Natural killer cell (primary cell): ENCODE results near the gene TBCD. TPM values are rescaled to one million over a fixed set of nuclear protein-coding genes. Genes with fewer than 3 reads are reported as not detected.

Source experiments
- ATAC-seq, 3 donors: fragments of 150-1000 bp in 2 of 3; fragments of 200-7000 bp in 1 of 3; cut with Tn5 transposase; 1 replicate in 1 of 3; 2 replicates in 2 of 3; pipeline ENCODE4 v1.10.0; 2021; ENCODE audit warnings: mild to moderate bottlenecking in 2 of 3, moderate library complexity in 2 of 3
- DNase-seq, 2 donors: peaks; one replicate each; pipeline versions ENCODE4 v3.0.0 to v3.0.0-alpha.2; 2013 to 2021; ENCODE audit warnings: mixed read lengths in 1 of 2
- H3K27ac ChIP-seq: one replicate; pipeline ENCODE4 v1.5.1; 2013; ENCODE audit warnings: mild to moderate bottlenecking, low read length
- H3K27me3 ChIP-seq: one replicate; pipeline ENCODE4 v1.6.1; 2013; ENCODE audit warnings: low read length; ENCODE audit not compliant: control insufficient read depth, insufficient read depth
- H3K36me3 ChIP-seq: one replicate; pipeline ENCODE4 v1.6.1; 2013; ENCODE audit warnings: low read length; ENCODE audit not compliant: control insufficient read depth, insufficient read depth
- H3K4me1 ChIP-seq: one replicate; pipeline ENCODE4 v1.6.1; 2013; ENCODE audit warnings: low read length; ENCODE audit not compliant: control insufficient read depth, insufficient read depth
- H3K4me3 ChIP-seq: one replicate; pipeline ENCODE4 v1.5.1; 2013; ENCODE audit warnings: low read length
- H3K9me3 ChIP-seq: one replicate; pipeline ENCODE4 v1.6.1; 2013; ENCODE audit warnings: low read length; ENCODE audit not compliant: control insufficient read depth, insufficient read depth
- H3K27ac Mint-ChIP-seq, 2 donors: one replicate each; pipeline ENCODE4 v1.8.0; 2022; ENCODE audit warnings: mild to moderate bottlenecking in 2 of 2, mixed read lengths in 2 of 2, moderate library complexity in 1 of 2
- H3K27me3 Mint-ChIP-seq, 2 donors: one replicate each; pipeline ENCODE4 v1.8.0; 2022; ENCODE audit warnings: low read depth in 2 of 2, mixed read lengths in 2 of 2
- H3K36me3 Mint-ChIP-seq: one replicate; pipeline ENCODE4 v1.8.0; 2022; ENCODE audit warnings: mixed read lengths
- H3K4me1 Mint-ChIP-seq, 2 donors: one replicate each; pipeline ENCODE4 v1.8.0; 2022; ENCODE audit warnings: mixed read lengths in 2 of 2
- H3K4me3 Mint-ChIP-seq: one replicate; pipeline ENCODE4 v1.8.0; 2022; ENCODE audit warnings: mild to moderate bottlenecking, moderate library complexity, mixed read lengths
- H3K9me3 Mint-ChIP-seq, 2 donors: one replicate each; pipeline ENCODE4 v1.8.0; 2022; ENCODE audit warnings: mixed read lengths in 2 of 2
- WGBS: methylation state at CpG from one replicate; pipeline ENCODE4 v1.1.7; 2013; ENCODE audit warnings: missing lambda C conversion rate; ENCODE audit not compliant: insufficient coverage; 5-methylcytosine and 5-hydroxymethylcytosine counted together
- intact Hi-C: fragments of 100-400 bp; cut with micrococcal nuclease; formaldehyde crosslinking; loops from one replicate; pipeline ENCODE4 v1.14.2; 2022
- total RNA-seq, 4 donors: library from RNA; stranded (reverse); fragments of 120-200 nt in 1 of 4; gene quantifications; one replicate each; pipeline versions ENCODE4 v1.2.3 to v1.2.4, GENCODE V29; 2013 to 2022
- TF ChIP-seq, protein P1 (sequence below): fragments of 200-600 bp; IDR thresholded peaks from one replicate; pipeline ENCODE4 v1.8.0; 2022; ENCODE audit warnings: antibody characterized with exemption

The TBCD gene
- total RNA-seq, 3 donors from 2014 or later (not counting 1 experiment from before 2014, with no cell fraction given): 92.0 to 149 (median 132) TPM

GRCh38 chr17:82876602-82877379 lies 124.9 kb downstream of the TBCD start:
- Mint-ChIP-seq H3K9me3 (no peaks in the 10 kb centered on the region), H3K4me1 (peaks cover 26 to 40% of the 10 kb centered on the region in 2 donors), H3K27ac (no peak overlapping the region), H3K27me3 (peaks cover 0 to 10% of the 10 kb centered on the region in 2 donors), H3K4me3 (no peak overlapping the region), H3K36me3 (no peaks in the 10 kb centered on the region)
- Histone ChIP-seq H3K36me3 (peaks cover 5% of the 10 kb centered on the region), H3K27ac (no peak overlapping the region), H3K9me3 (no peaks in the 10 kb centered on the region), H3K27me3 (no peaks in the 10 kb centered on the region), H3K4me1 (peaks cover 50% of the 10 kb centered on the region), H3K4me3 (no peak overlapping the region)
- TF ChIP-seq, protein P1, sequence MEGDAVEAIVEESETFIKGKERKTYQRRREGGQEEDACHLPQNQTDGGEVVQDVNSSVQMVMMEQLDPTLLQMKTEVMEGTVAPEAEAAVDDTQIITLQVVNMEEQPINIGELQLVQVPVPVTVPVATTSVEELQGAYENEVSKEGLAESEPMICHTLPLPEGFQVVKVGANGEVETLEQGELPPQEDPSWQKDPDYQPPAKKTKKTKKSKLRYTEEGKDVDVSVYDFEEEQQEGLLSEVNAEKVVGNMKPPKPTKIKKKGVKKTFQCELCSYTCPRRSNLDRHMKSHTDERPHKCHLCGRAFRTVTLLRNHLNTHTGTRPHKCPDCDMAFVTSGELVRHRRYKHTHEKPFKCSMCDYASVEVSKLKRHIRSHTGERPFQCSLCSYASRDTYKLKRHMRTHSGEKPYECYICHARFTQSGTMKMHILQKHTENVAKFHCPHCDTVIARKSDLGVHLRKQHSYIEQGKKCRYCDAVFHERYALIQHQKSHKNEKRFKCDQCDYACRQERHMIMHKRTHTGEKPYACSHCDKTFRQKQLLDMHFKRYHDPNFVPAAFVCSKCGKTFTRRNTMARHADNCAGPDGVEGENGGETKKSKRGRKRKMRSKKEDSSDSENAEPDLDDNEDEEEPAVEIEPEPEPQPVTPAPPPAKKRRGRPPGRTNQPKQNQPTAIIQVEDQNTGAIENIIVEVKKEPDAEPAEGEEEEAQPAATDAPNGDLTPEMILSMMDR: no peak
- ATAC-seq (no peak), DNase-seq (no peak)
- 65% methylated on average over 13 of the region's 14 CpGs for WGBS
- intact Hi-C loops: no loop called here

DNA sequence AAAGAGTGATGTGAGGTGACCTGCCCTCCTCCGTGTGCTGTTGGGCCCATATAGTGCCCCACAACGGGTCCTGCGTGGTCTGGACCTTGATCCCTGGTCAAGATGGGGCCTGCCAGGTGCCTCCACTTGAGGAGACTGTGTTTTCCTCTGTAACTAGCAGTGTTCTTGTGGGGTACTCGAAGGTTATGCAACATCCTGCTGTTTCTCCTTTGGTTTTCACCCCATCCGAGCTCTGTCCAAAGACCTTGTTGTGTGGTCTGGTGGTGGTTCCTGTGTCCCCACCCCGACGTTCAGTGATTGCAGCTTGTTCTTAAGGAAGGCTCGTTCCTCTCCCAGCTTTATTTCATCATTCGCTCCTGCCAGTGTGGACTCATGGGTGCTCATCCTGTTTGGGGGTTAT lies 126.7 kb downstream of the TBCD start:
- no peaks in the 10 kb centered on the region for H3K9me3 ChIP-seq
- Mint-ChIP-seq H3K4me1 (peaks cover 40 to 57% of the 10 kb centered on the region in 2 donors), H3K36me3 (no peaks in the 10 kb centered on the region), H3K27me3 (peaks cover 0 to 10% of the 10 kb centered on the region in 2 donors), H3K27ac (peak overlapping the region; percentile 35 to 74), H3K4me3 (peak overlapping the region; percentile 18), H3K9me3 (no peaks in the 10 kb centered on the region)
- H3K4me1 ChIP-seq: peaks cover 56% of the 10 kb centered on the region
- TF ChIP-seq, protein P1: no peak
- H3K27ac ChIP-seq: no peak overlapping the region
- intact Hi-C loops: no loop called here
- H3K27me3 ChIP-seq: no peaks in the 10 kb centered on the region
- ATAC-seq: no peak
- no peaks in the 10 kb centered on the region for H3K36me3 ChIP-seq
- no peak for DNase-seq
- 28% methylated on average over 7 of the region's 9 CpGs for WGBS
- no peak overlapping the region for H3K4me3 ChIP-seq

DNA sequence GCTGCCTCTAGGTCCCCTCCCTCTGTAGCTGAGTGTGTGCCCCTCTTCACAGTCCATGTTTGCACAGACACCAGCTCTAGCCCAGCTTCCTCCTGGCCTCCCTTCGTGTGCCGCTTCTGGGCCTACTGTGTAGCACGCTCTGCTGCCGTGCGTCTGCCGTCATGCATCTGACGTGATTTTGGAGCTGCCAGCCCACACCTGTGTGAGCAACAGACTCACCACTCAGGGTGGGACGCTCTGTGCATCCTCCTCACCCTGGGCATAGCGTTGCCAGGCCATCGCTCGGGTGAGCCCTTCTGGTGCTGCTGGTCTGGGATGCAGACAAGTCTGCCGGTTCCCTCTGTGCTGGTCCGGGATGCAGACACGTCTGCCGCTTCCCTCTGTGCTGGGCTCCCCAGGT lies 127.4 kb downstream of the TBCD start:
- whole genome bisulfite sequencing: 98% methylated on average over 15 of the region's 15 CpGs
- DNase-seq (no peak), ATAC-seq (no peak)
- H3K27ac ChIP-seq: no peak overlapping the region
- Mint-ChIP-seq H3K36me3 (no peaks in the 10 kb centered on the region), H3K27me3 (peaks cover 0 to 10% of the 10 kb centered on the region in 2 donors), H3K4me3 (peak overlapping the region; percentile 38), H3K9me3 (no peaks in the 10 kb centered on the region), H3K27ac (peak overlapping the region; percentile 35 to 74), H3K4me1 (peaks cover 47 to 65% of the 10 kb centered on the region in 2 donors)
- intact Hi-C loops: no loop called here
- peaks cover 63% of the 10 kb centered on the region for H3K4me1 ChIP-seq
- H3K36me3 ChIP-seq: no peaks in the 10 kb centered on the region
- H3K4me3 ChIP-seq: no peak overlapping the region
- TF ChIP-seq, protein P1: no peak
- no peaks in the 10 kb centered on the region for H3K9me3 ChIP-seq
- H3K27me3 ChIP-seq: no peaks in the 10 kb centered on the region
